Esophagus squamous epithelium (tissue), 5 donors: ENCODE results near the gene SHC4. TPM values are rescaled to one million over a fixed set of nuclear protein-coding genes. Genes with fewer than 3 reads are reported as not detected.

ENCODE experiments used
- DNase-seq: peaks from one replicate; lab custom pipeline; 2025; lab: John Stamatoyannopoulos, UW
- H3K27ac ChIP-seq, 4 donors: fragments of 200-600 bp; sonication (generic); one replicate each; pipeline ENCODE4 v1.5.1; 2016 to 2019; ENCODE audit warnings: mild to moderate bottlenecking in 1 of 4
- H3K27me3 ChIP-seq, 4 donors: fragments of 200-600 bp; sonication (generic); 1 replicate in 3 of 4; 2 replicates in 1 of 4; pipeline versions ENCODE4 v1.5.1 to v1.6.0; 2017 to 2021; ENCODE audit warnings: antibody characterized with exemption in 1 of 4
- H3K36me3 ChIP-seq, 3 donors: fragments of 200-600 bp; sonication (generic); one replicate each; pipeline ENCODE4 v1.5.1; 2016 to 2019
- H3K4me1 ChIP-seq, 3 donors: fragments of 200-600 bp; sonication (generic); one replicate each; pipeline ENCODE4 v1.5.1; 2017 to 2019
- H3K4me3 ChIP-seq, 4 donors: fragments of 200-600 bp; sonication (generic); 1 replicate in 3 of 4; 2 replicates in 1 of 4; pipeline ENCODE4 v1.5.1; 2016 to 2019; ENCODE audit warnings: mild to moderate bottlenecking in 2 of 4, moderate library complexity in 1 of 4
- H3K9me3 ChIP-seq, 3 donors: fragments of 200-600 bp; sonication (generic); one replicate each; pipeline ENCODE4 v1.5.1; 2016 to 2019
- CTCF ChIP-seq, 6 experiments: fragments of 450-650 bp in 4 of 6; fragments of 200-600 bp in 2 of 6; sonication (generic) in 2 of 6; IDR thresholded peaks; one replicate each; pipeline ENCODE4 v1.5.1; 2016 to 2019; ENCODE audit warnings: antibody characterized with exemption in 6 of 6, mild to moderate bottlenecking in 4 of 6, moderate library complexity in 4 of 6
- POLR2A ChIP-seq, 4 donors: fragments of 450-650 bp; IDR thresholded peaks; one replicate each; pipeline ENCODE4 v1.6.1; 2017; ENCODE audit warnings: antibody characterized with exemption in 4 of 4, mild to moderate bottlenecking in 4 of 4, moderate library complexity in 3 of 4
- WGBS, 2 donors: methylation state at CpG; one replicate each; pipeline ENCODE4 v1.1.5; 2018; 5-methylcytosine and 5-hydroxymethylcytosine counted together
- intact Hi-C: fragments of 100-400 bp; cut with DNase I; formaldehyde crosslinking; loops from one replicate; pipeline ENCODE4 v1.15.0; 2022
- total RNA-seq, 4 donors: library from RNA; depleted of rRNA; stranded (reverse); fragments of >200 nt; gene quantifications; one replicate each; pipeline ENCODE4 v1.1.0, GENCODE V29; 2016
- donor health status: DM: yes; HTN: yes; CAD: no.

SHC4 gene
- total RNA-seq, 4 donors from 2014 or later: 0.18 to 0.50 (median 0.38) TPM; not detected in 1

- DNase-seq: no peak
- intact Hi-C loops: no loop called here
- Histone ChIP-seq H3K27me3 (no peaks in the 10 kb centered on the region), H3K9me3 (no peaks in the 10 kb centered on the region), H3K27ac (no peak overlapping the region), H3K4me3 (no peak overlapping the region), H3K4me1 (peaks cover 0 to 9% (median 0%) of the 10 kb centered on the region in 3 donors), H3K36me3 (peaks cover 0 to 40% (median 0%) of the 10 kb centered on the region in 3 donors)
- TF ChIP-seq CTCF (IDR thresholded peaks at IDR 0.05) (no peak), POLR2A (IDR thresholded peaks at IDR 0.05) (no peak)
- 49 to 58% methylated on average over 3 of the region's 3 CpGs for WGBS, 2 donors
These were observed 178.5 kb downstream of the SHC4 start for GRCh38 chr15:48785195-48785594.

- peaks cover 0 to 40% (median 0%) of the 10 kb centered on the region in 3 donors for H3K36me3 ChIP-seq
- no peaks in the 10 kb centered on the region for H3K27me3 ChIP-seq
- no peaks in the 10 kb centered on the region for H3K9me3 ChIP-seq
- H3K4me3 ChIP-seq: no peak overlapping the region
- intact Hi-C loops: no loop called here
- no peak for TF ChIP-seq CTCF (IDR thresholded peaks at IDR 0.05)
- no peak for TF ChIP-seq POLR2A (IDR thresholded peaks at IDR 0.05)
- DNase-seq: no peak
- H3K4me1 ChIP-seq: peaks cover 0 to 9% (median 0%) of the 10 kb centered on the region in 3 donors
- no peak overlapping the region for H3K27ac ChIP-seq
- WGBS, 2 donors: 71 to 83% methylated on average over 2 of the region's 2 CpGs
These were observed 179.0 kb downstream of the SHC4 start for GRCh38 chr15:48784756-48785155.

- no peak overlapping the region for H3K27ac ChIP-seq
- H3K4me1 ChIP-seq: peaks cover 0 to 9% (median 0%) of the 10 kb centered on the region in 3 donors
- intact Hi-C loops: no loop called here
- H3K27me3 ChIP-seq: no peaks in the 10 kb centered on the region
- no peak for DNase-seq
- 88 to 95% methylated on average over 2 of the region's 2 CpGs for WGBS, 2 donors
- no peak overlapping the region for H3K4me3 ChIP-seq
- no peak for TF ChIP-seq CTCF (IDR thresholded peaks at IDR 0.05)
- TF ChIP-seq POLR2A (IDR thresholded peaks at IDR 0.05): no peak
- no peaks in the 10 kb centered on the region for H3K9me3 ChIP-seq
- H3K36me3 ChIP-seq: peaks cover 0 to 26% (median 0%) of the 10 kb centered on the region in 3 donors
These were observed 180.8 kb downstream of the SHC4 start for GRCh38 chr15:48782911-48783310.

- intact Hi-C loops: no loop called here
- Histone ChIP-seq H3K4me3 (no peak overlapping the region), H3K4me1 (peaks cover 0 to 9% (median 0%) of the 10 kb centered on the region in 3 donors), H3K27me3 (no peaks in the 10 kb centered on the region), H3K27ac (no peak overlapping the region), H3K9me3 (no peaks in the 10 kb centered on the region), H3K36me3 (peaks cover 0 to 26% (median 0%) of the 10 kb centered on the region in 3 donors)
- DNase-seq: no peak
- no peak for TF ChIP-seq POLR2A (IDR thresholded peaks at IDR 0.05)
- 91 to 94% methylated on average over 5 of the region's 5 CpGs for WGBS, 2 donors
These were observed 182.1 kb downstream of the SHC4 start for GRCh38 chr15:48781481-48782081.

- H3K27ac ChIP-seq: no peak overlapping the region
- DNase-seq: no peak
- WGBS, 2 donors: 56 to 63% methylated on average over 2 of the region's 2 CpGs
- H3K4me3 ChIP-seq: no peak overlapping the region
- H3K36me3 ChIP-seq: peaks cover 0 to 26% (median 0%) of the 10 kb centered on the region in 3 donors
- TF ChIP-seq POLR2A (IDR thresholded peaks at IDR 0.05): no peak
- no peak for TF ChIP-seq CTCF (IDR thresholded peaks at IDR 0.05)
- H3K27me3 ChIP-seq: no peaks in the 10 kb centered on the region
- no peaks in the 10 kb centered on the region for H3K9me3 ChIP-seq
- peaks cover 0 to 9% (median 0%) of the 10 kb centered on the region in 3 donors for H3K4me1 ChIP-seq
- intact Hi-C loops: no loop called here
These were observed 182.7 kb downstream of the SHC4 start for GRCh38 chr15:48781017-48781416.
